PC-3 (cell line): ENCODE data around the gene ADORA1. TPM values are rescaled to one million over a fixed set of nuclear protein-coding genes. Genes with fewer than 3 reads are reported as not detected.

Experiments
- ATAC-seq: fragments of 200-7000 bp; cut with Tn5 transposase; 2 replicates; pipeline ENCODE4 v1.9.1; 2020; ENCODE audit warnings: mild to moderate bottlenecking, moderate library complexity
- BruUV-seq: library from RNA; stranded (reverse); fragments of 400-500 nt; replicated peaks from 2 replicates; lab custom pipeline; 2021; lab: Mats Ljungman, UMichigan
- CTCF ChIA-PET: fragments of 300-600 bp; sonication (Branson Sonifier 250); formaldehyde crosslinking; loops from one replicate; lab custom pipeline; 2022; ENCODE audit warnings: antibody characterized with exemption; lab: Charles Lee
- POLR2A ChIA-PET: fragments of 300-600 bp; sonication (Branson Sonifier 250); formaldehyde crosslinking; loops from one replicate; lab custom pipeline; 2022; ENCODE audit warnings: antibody characterized with exemption; ENCODE audit not compliant: unreplicated experiment; lab: Charles Lee
- DNase-seq: peaks from one replicate; pipeline ENCODE4 v3.0.0-alpha.2; 2015
- H2AFZ ChIP-seq: fragments of 300-600 bp; sonication (generic); 2 replicates; pipeline ENCODE4 v1.6.0; 2016; ENCODE audit warnings: antibody characterized with exemption, low read length
- H3F3A ChIP-seq: fragments of 300-600 bp; sonication (generic); one replicate; pipeline ENCODE4 v1.6.0; 2017; ENCODE audit warnings: antibody characterized with exemption, low read length, control low read depth, mild to moderate bottlenecking; ENCODE audit not compliant: unreplicated experiment
- H3K27ac ChIP-seq: fragments of 300-600 bp; sonication (generic); 2 replicates; pipeline ENCODE4 v1.5.1; 2016; ENCODE audit warnings: mild to moderate bottlenecking, low read length
- H3K27me3 ChIP-seq: fragments of 300-600 bp; sonication (generic); 2 replicates; pipeline ENCODE4 v1.6.1; 2016; ENCODE audit warnings: low read length, mixed read lengths
- H3K36me3 ChIP-seq: fragments of 300-600 bp; sonication (generic); 2 replicates; pipeline ENCODE4 v1.6.1; 2016; ENCODE audit warnings: low read depth, mixed run types, low read length, mixed read lengths
- H3K4me1 ChIP-seq: fragments of 300-600 bp; sonication (generic); 2 replicates; pipeline ENCODE4 v1.5.1; 2016; ENCODE audit warnings: low read length; ENCODE audit not compliant: insufficient read depth
- H3K4me2 ChIP-seq: fragments of 300-600 bp; sonication (generic); 2 replicates; pipeline ENCODE4 v1.6.0; 2016; ENCODE audit warnings: low read length
- H3K4me3 ChIP-seq: fragments of 300-600 bp; sonication (generic); 2 replicates; pipeline ENCODE4 v1.5.1; 2016; ENCODE audit warnings: mild to moderate bottlenecking, low read length, mixed read lengths
- H3K79me2 ChIP-seq: fragments of 300-600 bp; sonication (generic); 2 replicates; pipeline ENCODE4 v1.6.1; 2017; ENCODE audit warnings: low read length, mixed read lengths
- H3K9ac ChIP-seq: fragments of 300-600 bp; sonication (generic); 2 replicates; pipeline ENCODE4 v1.6.0; 2016; ENCODE audit warnings: mild to moderate bottlenecking, low read length
- H3K9me2 ChIP-seq: fragments of 300-600 bp; sonication (generic); replicated peaks from 2 replicates; pipeline ENCODE4 v1.6.1; 2016; ENCODE audit warnings: mixed run types, low read length, mixed read lengths
- H3K9me3 ChIP-seq: fragments of 300-600 bp; sonication (generic); 2 replicates; pipeline ENCODE4 v1.6.1; 2016; ENCODE audit warnings: low read length, mixed read lengths
- H4K20me1 ChIP-seq: fragments of 300-600 bp; sonication (generic); 2 replicates; pipeline ENCODE4 v1.6.1; 2016; ENCODE audit warnings: low read length, mixed read lengths
- EZH2 ChIP-seq: fragments of 300-600 bp; sonication (generic); IDR thresholded peaks from one replicate; pipeline ENCODE4 v1.6.1; 2017; ENCODE audit warnings: antibody characterized with exemption, mild to moderate bottlenecking, low read length; ENCODE audit not compliant: unreplicated experiment
- EZH2phosphoT487 ChIP-seq: fragments of 300-600 bp; sonication (generic); IDR thresholded peaks from 2 replicates; pipeline ENCODE4 v1.6.1; 2018; ENCODE audit warnings: mild to moderate bottlenecking, antibody characterized with exemption, low read length, borderline replicate concordance
- intact Hi-C: fragments of 100-400 bp; cut with micrococcal nuclease; formaldehyde crosslinking; loops from 2 replicates; pipeline ENCODE4 v1.9.0; 2023
- total RNA-seq: library from RNA; depleted of rRNA; stranded (reverse); fragments of >200 nt; gene quantifications from 2 replicates; pipeline ENCODE4 v1.2.3, GENCODE V29; 2014
- TF ChIP-seq, protein P1 (sequence below): fragments of 300-600 bp; sonication (generic); conservative IDR thresholded peaks from 2 replicates; pipeline ENCODE4 v1.5.1; 2017; ENCODE audit warnings: antibody characterized with exemption, low read depth, mild to moderate bottlenecking, low read length

ADORA1 gene
- total RNA-seq, 1 experiment from 2014 or later, result 1.4 TPM

DNA sequence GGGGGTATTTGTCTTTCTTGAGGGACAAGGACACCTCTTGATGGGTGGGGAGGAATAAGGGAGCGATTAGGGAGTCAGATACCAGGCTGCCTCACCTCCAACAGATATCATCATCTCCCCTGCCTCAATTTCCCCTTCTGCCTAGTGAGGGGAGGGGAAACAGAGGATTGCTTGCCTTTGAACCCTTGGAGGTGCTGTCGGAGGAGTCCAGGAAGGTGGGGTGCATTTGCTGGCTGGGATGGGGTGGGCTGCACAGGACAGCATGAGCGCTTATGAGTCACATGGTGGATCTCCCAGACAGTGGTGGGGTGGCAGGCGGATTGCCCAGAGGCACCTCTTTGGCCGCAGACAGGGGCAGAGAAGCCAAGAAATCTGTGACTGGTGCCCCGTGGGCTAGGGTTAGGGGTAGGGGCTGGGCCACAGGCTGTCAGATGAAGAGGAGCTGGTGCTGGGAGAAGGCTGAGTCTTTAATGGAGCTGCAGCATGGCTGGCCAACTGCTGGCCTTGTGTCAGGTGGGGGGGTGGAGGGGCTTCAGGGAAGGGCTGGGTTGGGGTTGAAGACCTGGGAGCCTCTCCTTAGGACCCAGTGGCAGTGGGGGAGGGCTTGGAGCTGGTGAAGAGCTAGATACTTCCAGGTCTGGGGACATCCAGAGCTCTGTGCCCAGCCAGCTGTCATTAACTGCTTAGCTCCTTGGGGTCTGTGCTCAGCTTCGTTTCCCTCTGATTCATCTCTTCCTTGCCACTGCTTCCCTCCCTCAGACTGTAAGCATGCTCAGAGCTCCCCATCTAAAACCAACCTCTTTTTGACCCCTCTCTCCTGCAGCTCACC is 7.0 kb upstream of the ADORA1 start:
- H2AFZ ChIP-seq, result no peak overlapping the region
- H3K4me2 ChIP-seq, result no peak overlapping the region
- no peaks in the 10 kb centered on the region for H3K9me3 ChIP-seq
- no peak for DNase-seq
- no peak overlapping the region for H3K9ac ChIP-seq
- POLR2A ChIA-PET, result no interaction called here
- CTCF ChIA-PET, result interaction anchor here (1.1 kb wide), 1 partner anchor 8 kb away, joined by 7 read pairs; no protein-coding TSS in a partner anchor
- no peaks in the 10 kb centered on the region for H3K79me2 ChIP-seq
- H3F3A ChIP-seq, result no peaks in the 10 kb centered on the region
- H3K9me2 ChIP-seq, result no peaks in the 10 kb centered on the region
- no peaks in the 10 kb centered on the region for H4K20me1 ChIP-seq
- no peaks in the 10 kb centered on the region for H3K4me1 ChIP-seq
- BruUV-seq, result no TSS peak
- H3K27me3 ChIP-seq, result peaks cover 48% of the 10 kb centered on the region
- H3K36me3 ChIP-seq, result no peaks in the 10 kb centered on the region
- H3K4me3 ChIP-seq, result no peak overlapping the region
- TF ChIP-seq, protein P1, sequence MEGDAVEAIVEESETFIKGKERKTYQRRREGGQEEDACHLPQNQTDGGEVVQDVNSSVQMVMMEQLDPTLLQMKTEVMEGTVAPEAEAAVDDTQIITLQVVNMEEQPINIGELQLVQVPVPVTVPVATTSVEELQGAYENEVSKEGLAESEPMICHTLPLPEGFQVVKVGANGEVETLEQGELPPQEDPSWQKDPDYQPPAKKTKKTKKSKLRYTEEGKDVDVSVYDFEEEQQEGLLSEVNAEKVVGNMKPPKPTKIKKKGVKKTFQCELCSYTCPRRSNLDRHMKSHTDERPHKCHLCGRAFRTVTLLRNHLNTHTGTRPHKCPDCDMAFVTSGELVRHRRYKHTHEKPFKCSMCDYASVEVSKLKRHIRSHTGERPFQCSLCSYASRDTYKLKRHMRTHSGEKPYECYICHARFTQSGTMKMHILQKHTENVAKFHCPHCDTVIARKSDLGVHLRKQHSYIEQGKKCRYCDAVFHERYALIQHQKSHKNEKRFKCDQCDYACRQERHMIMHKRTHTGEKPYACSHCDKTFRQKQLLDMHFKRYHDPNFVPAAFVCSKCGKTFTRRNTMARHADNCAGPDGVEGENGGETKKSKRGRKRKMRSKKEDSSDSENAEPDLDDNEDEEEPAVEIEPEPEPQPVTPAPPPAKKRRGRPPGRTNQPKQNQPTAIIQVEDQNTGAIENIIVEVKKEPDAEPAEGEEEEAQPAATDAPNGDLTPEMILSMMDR, result no peak
- TF ChIP-seq EZH2 (no peak), EZH2phosphoT487 (no peak)
- intact Hi-C loops, result no loop called here
- no peak for ATAC-seq
- H3K27ac ChIP-seq, result no peak overlapping the region

DNA sequence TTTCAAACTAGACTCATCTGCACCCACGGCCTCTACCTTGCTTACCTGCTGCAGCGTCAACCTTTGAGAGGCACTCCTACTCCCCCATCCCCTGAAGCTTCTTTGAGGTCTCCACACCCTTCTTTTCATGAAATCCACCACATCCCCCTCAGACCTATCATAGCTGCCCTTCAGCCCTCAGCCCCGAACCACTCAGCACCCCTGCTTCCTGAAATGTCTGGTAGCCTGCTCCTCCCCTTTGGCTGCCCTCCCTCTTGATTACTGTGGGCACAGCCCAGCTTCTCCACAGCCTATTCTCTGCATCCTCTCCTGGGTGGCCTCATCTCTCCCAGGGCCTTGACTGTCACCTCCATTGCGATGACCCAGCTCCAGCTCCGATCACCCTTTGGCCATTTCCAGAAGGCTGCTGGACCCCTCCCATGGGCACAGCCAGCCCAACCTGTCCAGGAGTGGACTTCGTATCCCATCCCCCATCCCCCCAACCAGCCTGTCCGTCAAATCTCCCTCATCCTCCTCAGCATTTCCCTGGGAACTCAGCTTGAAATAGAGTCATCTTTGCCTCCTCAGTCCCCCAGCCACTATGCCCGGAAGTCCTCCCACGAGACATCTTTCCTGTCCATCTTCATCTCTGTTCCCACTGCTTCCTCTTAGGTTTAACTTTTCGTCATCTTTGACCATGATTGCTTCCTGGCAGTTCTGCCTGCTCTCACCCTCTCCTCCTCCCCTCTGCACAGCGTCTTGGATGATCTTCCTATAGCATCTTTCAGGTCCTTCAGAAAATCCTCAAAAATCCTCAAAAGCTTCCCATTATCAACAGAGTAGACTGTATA is 6.1 kb upstream of the ADORA1 start:
- Histone ChIP-seq H2AFZ (no peak overlapping the region), H3K4me3 (no peak overlapping the region), H3K9me2 (no peaks in the 10 kb centered on the region), H3K36me3 (no peaks in the 10 kb centered on the region), H3K9me3 (no peaks in the 10 kb centered on the region), H3K27ac (no peak overlapping the region), H4K20me1 (no peaks in the 10 kb centered on the region), H3K4me2 (no peak overlapping the region), H3K4me1 (no peaks in the 10 kb centered on the region), H3K27me3 (peaks cover 40% of the 10 kb centered on the region), H3K79me2 (no peaks in the 10 kb centered on the region), H3K9ac (no peak overlapping the region), H3F3A (no peaks in the 10 kb centered on the region)
- intact Hi-C loops, result no loop called here
- TF ChIP-seq EZH2phosphoT487, result no peak
- TF ChIP-seq EZH2, result no peak
- TF ChIP-seq, protein P1, result no peak
- no peak for ATAC-seq
- no peak for DNase-seq
- CTCF ChIA-PET, result no interaction called here
- POLR2A ChIA-PET, result no interaction called here
- BruUV-seq, result no TSS peak

DNA sequence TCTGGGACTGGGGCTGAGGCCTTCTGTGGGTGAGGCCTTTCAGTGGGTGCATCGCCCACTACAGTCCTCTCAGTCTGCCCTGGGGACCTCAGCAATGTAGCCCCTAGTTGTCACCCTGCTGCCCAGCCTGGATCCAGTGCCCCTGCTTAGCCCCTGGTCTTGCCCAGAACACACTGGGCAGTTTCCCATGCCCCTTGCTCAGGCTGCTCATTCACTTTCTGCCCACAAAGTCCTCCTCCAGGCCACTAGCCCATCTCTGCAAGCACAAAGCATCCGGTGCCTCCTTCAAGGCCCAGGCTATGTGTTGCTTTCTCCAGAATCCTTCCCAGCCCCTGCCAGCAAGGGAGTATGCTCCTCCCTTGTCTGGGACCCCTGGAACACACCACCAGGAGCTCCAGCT is 5.4 kb upstream of the ADORA1 start:
- Histone ChIP-seq H3K4me3 (no peak overlapping the region), H4K20me1 (no peaks in the 10 kb centered on the region), H3K36me3 (no peaks in the 10 kb centered on the region), H3F3A (no peaks in the 10 kb centered on the region), H2AFZ (no peak overlapping the region), H3K4me1 (no peaks in the 10 kb centered on the region), H3K4me2 (no peak overlapping the region), H3K9ac (no peak overlapping the region), H3K9me2 (no peaks in the 10 kb centered on the region), H3K27me3 (peaks cover 48% of the 10 kb centered on the region), H3K9me3 (no peaks in the 10 kb centered on the region), H3K27ac (no peak overlapping the region), H3K79me2 (no peaks in the 10 kb centered on the region)
- ChIA-PET POLR2A (no interaction called here), CTCF (no interaction called here)
- no TSS peak for BruUV-seq
- no peak for DNase-seq
- intact Hi-C loops, result no loop called here
- TF ChIP-seq, protein P1, result no peak
- TF ChIP-seq EZH2 (no peak), EZH2phosphoT487 (no peak)
- no peak for ATAC-seq
